Rectal smooth muscle tissue (tissue), 1 donor: ENCODE measurements around the gene EPB41L4A.

Source experiments
- H3K27ac ChIP-seq: one replicate; pipeline ENCODE4 v1.7.0; 2013; ENCODE audit warnings: low read depth, low read length, inconsistent platforms
- H3K27me3 ChIP-seq: one replicate; pipeline ENCODE4 v1.7.0; 2013; ENCODE audit warnings: low read length; ENCODE audit not compliant: control insufficient read depth, insufficient read depth
- H3K36me3 ChIP-seq: one replicate; pipeline ENCODE4 v1.7.0; 2013; ENCODE audit warnings: low read length; ENCODE audit not compliant: control insufficient read depth, insufficient read depth
- H3K4me1 ChIP-seq: one replicate; pipeline ENCODE4 v1.7.0; 2013; ENCODE audit warnings: low read length; ENCODE audit not compliant: control insufficient read depth, insufficient read depth
- H3K4me3 ChIP-seq: one replicate; pipeline ENCODE4 v1.7.0; 2013; ENCODE audit warnings: low read length
- H3K9ac ChIP-seq: one replicate; pipeline ENCODE4 v1.7.0; 2013; ENCODE audit warnings: low read length

The EPB41L4A gene

DNA sequence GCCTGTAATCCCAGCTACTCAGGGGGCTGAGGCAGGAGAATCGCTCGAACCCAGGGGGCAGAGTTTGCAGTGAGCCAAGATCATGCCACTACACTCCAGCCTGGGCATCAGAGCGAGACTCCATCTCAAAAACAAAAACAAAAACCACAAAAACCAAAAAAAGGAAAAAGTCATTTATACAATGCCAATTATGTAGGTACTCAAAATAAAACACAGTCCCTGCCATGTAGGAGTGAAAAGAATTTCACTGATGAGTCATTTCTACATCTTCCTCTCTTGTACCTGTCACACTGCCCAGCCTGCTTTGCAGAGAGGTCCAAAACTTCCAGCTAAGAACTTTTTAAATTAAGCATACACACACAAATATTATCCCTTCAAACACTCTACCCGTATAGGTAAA lies 215.8 kb downstream of the EPB41L4A start:
- no peaks in the 10 kb centered on the region for H3K36me3 ChIP-seq
- H3K4me1 ChIP-seq, result no peaks in the 10 kb centered on the region
- no peak overlapping the region for H3K4me3 ChIP-seq
- no peak overlapping the region for H3K27ac ChIP-seq
- H3K9ac ChIP-seq, result no peak overlapping the region
- H3K27me3 ChIP-seq, result no peaks in the 10 kb centered on the region

DNA sequence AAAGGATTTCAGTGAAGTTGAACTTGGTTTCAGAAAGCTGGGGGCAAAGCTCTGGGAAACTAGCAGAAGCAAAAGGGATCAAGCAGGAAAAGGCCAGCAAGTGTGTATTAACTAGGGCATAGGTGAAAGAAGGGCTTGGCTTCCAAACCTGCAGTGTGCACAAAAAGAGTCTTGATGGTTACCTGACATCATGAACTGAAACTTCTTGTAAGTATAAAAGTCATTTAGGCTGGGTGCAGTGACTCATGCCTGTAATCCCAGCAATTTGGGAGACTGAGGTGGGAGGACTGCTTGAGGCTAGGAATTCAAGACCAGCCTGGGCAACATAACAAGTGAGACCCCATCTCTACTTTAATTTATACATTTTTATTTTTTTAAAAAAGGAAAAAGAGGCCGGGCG lies 216.4 kb downstream of the EPB41L4A start:
- Histone ChIP-seq H3K4me1 (no peaks in the 10 kb centered on the region), H3K9ac (no peak overlapping the region), H3K27me3 (no peaks in the 10 kb centered on the region), H3K36me3 (no peaks in the 10 kb centered on the region), H3K27ac (no peak overlapping the region), H3K4me3 (no peak overlapping the region)

DNA sequence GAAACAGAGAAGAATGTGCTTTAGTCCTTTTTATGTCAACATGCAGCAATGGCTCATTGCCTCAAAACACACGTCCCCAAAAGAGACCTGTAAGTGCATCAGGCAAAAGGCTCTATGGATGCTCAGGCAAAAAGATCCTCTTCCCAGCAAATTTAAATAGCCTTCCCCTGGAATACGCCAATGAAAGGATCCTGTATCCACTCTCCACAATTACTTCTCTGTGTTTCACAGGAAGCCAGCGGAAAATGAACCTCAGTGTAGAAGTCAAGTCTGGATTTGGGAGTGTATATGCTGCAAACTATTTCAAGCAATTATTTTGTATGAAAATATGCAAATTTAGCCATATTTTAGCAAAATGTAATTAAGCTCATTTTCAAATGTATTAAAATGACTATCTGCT lies 217.9 kb downstream of the EPB41L4A start:
- no peaks in the 10 kb centered on the region for H3K36me3 ChIP-seq
- H3K9ac ChIP-seq, result no peak overlapping the region
- H3K4me3 ChIP-seq, result no peak overlapping the region

DNA sequence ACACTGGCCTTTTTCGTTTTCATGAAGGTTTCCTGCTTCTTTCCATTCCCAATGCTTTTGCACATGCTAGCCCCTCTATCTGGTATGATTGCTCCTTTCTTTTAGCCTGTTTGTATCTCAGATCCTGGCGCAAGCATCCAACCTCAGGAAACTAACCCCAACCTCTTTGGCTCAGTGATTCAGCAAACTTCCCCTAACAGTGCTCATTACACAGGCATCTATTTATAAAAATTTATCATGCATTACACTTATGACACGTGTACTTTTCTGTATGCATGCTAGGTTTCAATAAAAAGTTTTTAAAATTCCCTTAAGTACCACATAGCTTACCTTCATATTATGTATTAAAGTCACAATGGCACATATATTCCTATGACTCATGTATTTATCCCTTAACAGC lies 218.9 kb downstream of the EPB41L4A start:
- Histone ChIP-seq H3K4me3 (no peak overlapping the region), H3K27me3 (no peaks in the 10 kb centered on the region), H3K9ac (no peak overlapping the region), H3K4me1 (no peaks in the 10 kb centered on the region), H3K36me3 (no peaks in the 10 kb centered on the region), H3K27ac (no peak overlapping the region)

More for the DNA sequence above, 217.9 kb downstream of the EPB41L4A start:
- Histone ChIP-seq H3K27ac (no peak overlapping the region), H3K4me1 (no peaks in the 10 kb centered on the region), H3K27me3 (no peaks in the 10 kb centered on the region)

DNA sequence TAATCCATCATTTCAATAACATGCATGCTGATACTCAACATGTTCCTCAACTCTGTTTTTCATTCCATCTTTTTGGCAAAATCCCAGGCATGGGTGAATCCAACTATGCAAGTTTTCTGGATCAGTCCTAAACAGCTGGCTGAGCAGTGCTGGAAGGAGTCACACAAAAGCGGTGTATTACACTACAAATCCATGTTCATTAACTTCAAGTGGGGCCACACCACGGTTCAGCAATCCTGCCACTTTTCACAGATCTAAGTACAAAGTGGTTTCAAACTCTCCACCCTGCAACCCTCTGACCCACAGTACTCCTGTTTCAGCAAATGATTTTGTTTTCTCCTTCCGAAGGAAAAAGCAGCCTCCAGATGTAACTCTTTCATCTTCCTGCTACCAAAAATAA lies 222.5 kb downstream of the EPB41L4A start:
- H3K27ac ChIP-seq, result no peak overlapping the region
- H3K9ac ChIP-seq, result no peak overlapping the region
- no peaks in the 10 kb centered on the region for H3K36me3 ChIP-seq
- H3K27me3 ChIP-seq, result no peaks in the 10 kb centered on the region
- H3K4me1 ChIP-seq, result no peaks in the 10 kb centered on the region
- no peak overlapping the region for H3K4me3 ChIP-seq

DNA sequence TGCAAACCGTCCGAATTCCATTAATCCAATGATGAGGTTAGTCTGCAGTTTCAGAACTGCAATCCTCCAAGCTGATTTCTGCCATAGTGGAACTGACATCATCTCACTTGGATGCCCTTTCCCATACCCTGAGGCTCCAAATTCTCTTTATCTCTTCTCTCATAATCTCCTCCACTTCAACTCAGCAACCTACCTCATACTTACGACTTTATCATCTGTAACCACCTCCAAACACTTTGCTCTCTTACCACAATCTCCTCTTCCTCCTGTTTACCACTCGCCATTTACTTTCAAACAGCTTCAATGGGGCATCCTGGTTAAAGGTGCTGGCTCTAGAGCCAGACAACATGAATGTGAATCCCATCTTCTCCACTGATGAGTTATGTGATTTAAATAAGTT lies 223.2 kb downstream of the EPB41L4A start:
- Histone ChIP-seq H3K27ac (no peak overlapping the region), H3K9ac (no peak overlapping the region), H3K4me1 (no peaks in the 10 kb centered on the region), H3K4me3 (no peak overlapping the region), H3K27me3 (no peaks in the 10 kb centered on the region), H3K36me3 (no peaks in the 10 kb centered on the region)

DNA sequence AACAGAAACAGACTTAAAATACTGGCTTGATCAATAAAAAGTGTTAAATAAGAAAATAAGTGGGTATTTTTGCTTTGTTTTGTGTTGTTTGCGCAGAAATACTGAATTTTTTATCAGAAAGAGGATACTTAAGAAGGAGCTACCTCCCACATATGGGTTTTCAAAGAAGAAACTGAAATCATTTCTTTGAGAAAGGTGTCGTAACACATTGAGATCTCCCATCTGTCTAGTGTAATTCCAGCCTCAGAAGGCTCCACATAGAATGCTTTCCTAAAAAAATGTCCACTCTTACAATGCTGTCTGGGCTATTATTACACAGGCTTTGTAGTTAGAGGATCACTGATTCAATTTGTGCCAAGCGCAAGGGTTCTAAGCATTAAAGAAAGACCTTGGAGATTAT lies 226.2 kb downstream of the EPB41L4A start:
- H3K27ac ChIP-seq, result no peak overlapping the region
- H3K4me3 ChIP-seq, result no peak overlapping the region
- no peak overlapping the region for H3K9ac ChIP-seq
- H3K27me3 ChIP-seq, result no peaks in the 10 kb centered on the region
- no peaks in the 10 kb centered on the region for H3K4me1 ChIP-seq
- H3K36me3 ChIP-seq, result no peaks in the 10 kb centered on the region

DNA sequence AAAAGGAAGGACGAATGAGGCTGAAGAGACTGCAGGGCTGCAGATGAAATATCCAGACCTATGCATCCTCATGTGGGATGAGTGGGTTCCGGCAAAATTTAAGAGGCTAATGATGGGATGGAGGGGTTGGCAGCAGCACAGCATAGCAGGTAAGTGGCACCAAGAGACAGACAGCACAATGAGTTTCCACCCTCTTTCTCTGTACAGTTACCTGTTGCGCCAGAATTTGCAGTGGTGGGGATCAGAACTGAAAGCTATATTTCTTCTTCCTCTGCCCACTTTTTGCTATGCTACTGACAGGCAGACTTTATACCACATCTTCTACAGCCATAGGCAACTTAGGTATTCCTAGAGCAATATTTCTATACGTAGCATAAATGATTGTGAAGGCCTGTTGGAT lies 227.0 kb downstream of the EPB41L4A start:
- no peak overlapping the region for H3K9ac ChIP-seq
- H3K27ac ChIP-seq, result no peak overlapping the region
- no peaks in the 10 kb centered on the region for H3K4me1 ChIP-seq
- no peaks in the 10 kb centered on the region for H3K27me3 ChIP-seq
- H3K36me3 ChIP-seq, result no peaks in the 10 kb centered on the region
- H3K4me3 ChIP-seq, result no peak overlapping the region

DNA sequence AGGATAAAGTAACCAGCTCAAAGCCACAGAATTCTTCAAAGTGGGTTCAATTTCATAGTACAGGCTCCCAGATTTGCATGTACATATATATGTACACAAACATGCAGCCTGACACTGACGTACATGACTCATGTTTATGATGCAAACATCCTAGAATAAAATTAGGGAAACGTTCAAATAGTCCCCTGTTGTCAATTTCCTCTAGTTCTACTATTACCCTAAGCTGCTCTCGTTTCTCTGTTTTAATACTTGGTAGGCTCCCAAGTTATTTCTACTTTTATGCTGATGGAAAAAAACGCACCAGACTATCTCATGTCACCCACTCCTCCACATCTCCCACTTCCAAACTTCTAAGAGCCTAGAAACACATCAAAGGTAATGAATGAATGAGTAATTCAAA lies 229.7 kb downstream of the EPB41L4A start:
- Histone ChIP-seq H3K4me1 (no peaks in the 10 kb centered on the region), H3K27me3 (no peaks in the 10 kb centered on the region), H3K9ac (no peak overlapping the region), H3K36me3 (no peaks in the 10 kb centered on the region), H3K4me3 (no peak overlapping the region), H3K27ac (no peak overlapping the region)

DNA sequence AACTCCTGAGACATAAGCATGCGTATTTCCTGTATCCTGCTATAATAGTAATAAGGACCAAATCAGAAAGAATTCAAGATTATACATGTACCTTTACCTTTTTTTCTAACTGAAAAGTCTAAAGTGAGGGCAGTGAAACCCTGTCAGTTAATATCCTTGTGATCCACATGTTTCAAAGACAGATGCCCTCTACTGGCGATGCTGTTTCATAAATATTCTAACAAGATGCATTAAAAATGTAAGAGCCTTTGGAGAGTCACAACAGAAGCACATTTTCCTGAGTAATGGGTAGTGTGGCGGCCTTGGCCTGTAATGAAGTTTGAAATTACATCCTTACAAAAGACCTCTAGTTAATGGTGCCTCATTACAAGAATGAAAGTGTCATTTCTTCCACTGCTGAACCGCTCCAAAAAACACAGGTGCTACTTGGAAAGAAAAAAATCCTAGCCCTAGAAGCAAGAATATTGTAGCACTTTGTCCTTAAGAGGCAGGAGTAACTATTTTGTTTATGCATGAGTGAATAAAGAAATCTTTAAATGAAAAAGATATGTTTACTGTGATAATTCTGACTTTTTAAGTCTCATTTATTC lies 232.6 kb downstream of the EPB41L4A start:
- no peak overlapping the region for H3K9ac ChIP-seq
- no peaks in the 10 kb centered on the region for H3K4me1 ChIP-seq
- no peak overlapping the region for H3K4me3 ChIP-seq
- no peak overlapping the region for H3K27ac ChIP-seq
- H3K36me3 ChIP-seq, result no peaks in the 10 kb centered on the region
- H3K27me3 ChIP-seq, result no peaks in the 10 kb centered on the region

DNA sequence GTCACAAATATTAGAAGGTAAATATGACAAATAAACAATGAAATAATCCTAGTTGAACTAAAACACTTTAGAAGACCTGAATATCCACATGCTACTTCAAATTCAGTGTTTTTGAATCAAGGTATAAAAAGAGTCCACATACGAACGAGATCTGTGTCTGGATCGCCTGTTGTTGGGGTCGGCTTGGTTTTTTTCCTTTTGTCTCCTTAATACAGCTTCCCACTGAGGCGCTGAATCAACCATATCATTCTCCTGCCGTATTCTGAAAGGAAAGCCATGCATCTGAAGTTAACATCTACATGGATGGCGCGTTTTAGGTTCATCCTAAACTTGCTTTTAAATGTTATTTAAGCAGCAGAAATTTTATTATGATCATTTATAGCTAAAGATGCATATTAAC lies 235.2 kb downstream of the EPB41L4A start:
- H3K36me3 ChIP-seq, result no peaks in the 10 kb centered on the region
- H3K27me3 ChIP-seq, result no peaks in the 10 kb centered on the region
- no peak overlapping the region for H3K27ac ChIP-seq
- H3K4me3 ChIP-seq, result no peak overlapping the region
- H3K4me1 ChIP-seq, result no peaks in the 10 kb centered on the region
- H3K9ac ChIP-seq, result no peak overlapping the region

DNA sequence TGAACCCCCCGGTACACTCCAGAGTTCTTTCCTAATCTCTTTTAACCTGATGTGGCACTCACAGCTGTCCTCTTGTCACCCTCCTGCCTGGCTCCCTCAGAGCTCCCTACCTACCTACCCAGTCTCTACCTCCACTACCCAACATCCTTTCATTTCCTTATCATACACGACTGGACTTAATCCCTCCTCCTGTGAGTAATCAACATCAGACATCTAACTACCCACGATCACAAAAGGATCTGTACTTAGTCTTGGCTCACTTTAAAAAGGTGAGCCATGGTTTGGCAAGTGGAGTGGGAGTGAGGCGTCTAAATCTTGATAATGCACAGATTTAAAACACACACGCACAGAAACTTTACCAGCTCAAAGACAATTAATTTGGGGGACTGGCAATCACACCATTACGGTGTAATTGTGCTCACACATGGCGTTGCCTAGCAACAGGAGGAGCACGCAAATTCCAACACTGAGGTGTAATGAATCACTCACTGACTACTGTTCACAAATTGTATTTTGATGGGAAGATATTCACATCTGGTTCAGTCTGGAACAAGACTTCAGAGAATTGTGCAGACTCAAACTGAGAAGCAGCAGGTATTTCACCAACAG lies 235.9 kb downstream of the EPB41L4A start:
- Histone ChIP-seq H3K4me1 (no peaks in the 10 kb centered on the region), H3K36me3 (no peaks in the 10 kb centered on the region), H3K9ac (no peak overlapping the region), H3K27ac (no peak overlapping the region), H3K27me3 (no peaks in the 10 kb centered on the region), H3K4me3 (no peak overlapping the region)

DNA sequence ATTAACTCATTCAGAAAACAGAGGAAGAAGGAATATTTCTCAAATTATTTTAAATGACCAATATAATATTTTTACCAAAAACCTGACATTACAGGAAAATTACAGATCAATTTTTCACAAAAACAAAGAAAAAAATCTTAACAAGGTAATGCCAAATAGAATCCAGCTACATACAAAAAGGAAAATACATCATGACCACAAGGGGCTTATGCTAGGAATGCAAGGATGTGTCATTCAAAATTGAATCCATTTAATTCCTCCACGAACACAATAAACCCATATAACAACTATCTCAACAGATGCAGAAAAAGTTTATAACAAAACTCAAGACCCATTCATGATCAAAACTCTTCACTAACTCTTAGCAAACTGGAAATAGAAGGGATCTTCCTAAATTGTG lies 239.8 kb downstream of the EPB41L4A start:
- no peak overlapping the region for H3K4me3 ChIP-seq
- H3K27me3 ChIP-seq, result no peaks in the 10 kb centered on the region
- no peak overlapping the region for H3K27ac ChIP-seq
- no peak overlapping the region for H3K9ac ChIP-seq
- no peaks in the 10 kb centered on the region for H3K4me1 ChIP-seq
- H3K36me3 ChIP-seq, result no peaks in the 10 kb centered on the region
